HL-60 (cell line): ENCODE measurements around the gene CDS2.

Experiments
- CTCF ChIP-seq: IDR thresholded peaks from one replicate; pipeline ENCODE4 v1.5.1; 2011; ENCODE audit warnings: low read length, control low read depth, inconsistent platforms; ENCODE audit not compliant: insufficient read depth
- POLR2AphosphoS5 ChIP-seq: IDR thresholded peaks from 2 replicates; pipeline ENCODE4 v1.6.1; 2012; ENCODE audit warnings: low read depth

- no peak for TF ChIP-seq CTCF
- TF ChIP-seq POLR2AphosphoS5, result no peak
Measured at GRCh38 chr20:5207138-5207537, 80.3 kb downstream of the CDS2 start.
